Neural progenitor cell (in vitro differentiated cells): ENCODE data around the gene TMPRSS13.

Source experiments
- EZH2 ChIP-seq: fragments of 200-600 bp; sonication (generic); IDR thresholded peaks from 2 replicates; pipeline ENCODE4 v1.6.1; 2017; ENCODE audit warnings: antibody characterized with exemption, mild to moderate bottlenecking, moderate library complexity
- TF ChIP-seq, protein P1 (sequence below): fragments of 200-600 bp; sonication (generic); IDR thresholded peaks from 2 replicates; pipeline ENCODE4 v1.5.1; 2017; ENCODE audit warnings: antibody characterized with exemption, mild to moderate bottlenecking

DNA sequence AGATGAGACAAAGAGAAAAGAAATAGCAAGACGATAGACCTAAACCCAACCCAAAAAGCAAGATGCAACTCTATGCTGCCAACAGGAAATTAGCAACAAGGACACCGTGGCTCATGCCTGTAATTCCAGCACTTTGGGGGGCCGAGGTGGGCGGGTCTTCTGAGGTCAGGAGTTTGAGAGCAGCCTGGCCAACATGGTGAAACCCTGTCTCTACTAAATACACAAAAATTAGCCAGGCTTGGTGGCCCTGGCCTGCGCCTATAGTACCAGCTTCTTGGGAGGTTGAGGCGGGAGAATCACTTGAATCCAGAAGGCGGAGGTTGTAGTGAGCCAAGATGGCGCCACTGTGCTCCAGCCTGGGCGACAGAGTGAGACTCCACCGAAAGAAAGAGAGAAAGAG is 32.7 kb upstream of the TMPRSS13 start:
- TF ChIP-seq, protein P1, sequence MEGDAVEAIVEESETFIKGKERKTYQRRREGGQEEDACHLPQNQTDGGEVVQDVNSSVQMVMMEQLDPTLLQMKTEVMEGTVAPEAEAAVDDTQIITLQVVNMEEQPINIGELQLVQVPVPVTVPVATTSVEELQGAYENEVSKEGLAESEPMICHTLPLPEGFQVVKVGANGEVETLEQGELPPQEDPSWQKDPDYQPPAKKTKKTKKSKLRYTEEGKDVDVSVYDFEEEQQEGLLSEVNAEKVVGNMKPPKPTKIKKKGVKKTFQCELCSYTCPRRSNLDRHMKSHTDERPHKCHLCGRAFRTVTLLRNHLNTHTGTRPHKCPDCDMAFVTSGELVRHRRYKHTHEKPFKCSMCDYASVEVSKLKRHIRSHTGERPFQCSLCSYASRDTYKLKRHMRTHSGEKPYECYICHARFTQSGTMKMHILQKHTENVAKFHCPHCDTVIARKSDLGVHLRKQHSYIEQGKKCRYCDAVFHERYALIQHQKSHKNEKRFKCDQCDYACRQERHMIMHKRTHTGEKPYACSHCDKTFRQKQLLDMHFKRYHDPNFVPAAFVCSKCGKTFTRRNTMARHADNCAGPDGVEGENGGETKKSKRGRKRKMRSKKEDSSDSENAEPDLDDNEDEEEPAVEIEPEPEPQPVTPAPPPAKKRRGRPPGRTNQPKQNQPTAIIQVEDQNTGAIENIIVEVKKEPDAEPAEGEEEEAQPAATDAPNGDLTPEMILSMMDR: no peak
- TF ChIP-seq EZH2: no peak
